SW480 (cell line): ENCODE results near the gene TMEM63B.
A peak's percentile ranks its signal among the peaks of the same experiment; 100 is the strongest.
"Not testable (repeated sequence)": the region's sequence is repeated elsewhere in the genome, so short reads cannot be mapped to it uniquely, and the experiment has no call there.

Experiments
- DNase-seq: peaks from one replicate; pipeline ENCODE4 v3.0.0-alpha.2; 2016; ENCODE audit warnings: low spot score

TMEM63B gene

DNA sequence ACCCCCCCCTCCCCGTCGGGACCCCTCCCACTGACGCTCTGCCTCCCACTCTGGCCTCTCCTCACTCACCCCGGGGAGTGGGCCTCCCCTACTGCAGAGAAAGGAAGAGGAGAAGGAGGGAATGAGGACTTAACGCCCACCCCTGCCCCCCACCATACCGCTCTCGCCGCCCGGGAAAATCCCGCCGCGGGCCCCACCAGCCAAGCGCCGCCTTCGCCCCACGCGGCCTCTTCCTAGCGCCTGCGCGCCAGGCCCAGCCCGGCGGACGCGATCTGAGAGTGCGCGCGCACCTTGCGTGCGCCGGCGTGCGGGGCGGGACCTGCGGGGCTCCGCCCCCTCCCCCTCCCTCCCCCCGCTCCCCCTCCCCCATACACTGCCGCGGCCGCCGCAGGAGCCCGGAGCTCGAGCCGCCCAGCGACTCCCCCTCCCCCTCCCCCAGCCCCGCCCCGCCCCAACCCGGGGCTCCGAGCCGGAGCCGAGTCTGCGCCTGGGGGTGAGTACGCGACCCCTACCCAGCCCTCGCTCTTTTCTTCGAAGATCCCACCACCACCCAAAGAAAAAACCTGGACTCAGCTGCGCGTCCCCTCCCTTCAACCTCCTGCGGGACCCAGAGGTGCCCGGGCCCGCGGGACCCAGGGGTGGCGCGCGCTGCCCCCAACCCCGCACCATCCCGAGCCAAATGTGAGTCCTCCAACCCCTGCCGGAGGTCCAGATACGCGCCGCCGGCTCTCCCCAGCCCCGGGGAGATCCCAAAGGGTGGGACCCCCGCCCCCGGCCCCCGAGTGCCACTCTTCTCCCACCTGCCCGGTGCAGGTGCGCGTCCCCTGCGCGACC lies at the start of gene TMEM63B, which contains the start of gene MRPL14:
TMEM63B (plus strand) TSS at position 369 of the 834 bp plus-strand sequence. CDS start 7,031 bp downstream, outside the sequence.
MRPL14 (minus strand) TSS at position 267 of the 834 bp plus-strand sequence. CDS start 10,841 bp downstream, outside the sequence.
- peak; percentile 66 for DNase-seq

DNA sequence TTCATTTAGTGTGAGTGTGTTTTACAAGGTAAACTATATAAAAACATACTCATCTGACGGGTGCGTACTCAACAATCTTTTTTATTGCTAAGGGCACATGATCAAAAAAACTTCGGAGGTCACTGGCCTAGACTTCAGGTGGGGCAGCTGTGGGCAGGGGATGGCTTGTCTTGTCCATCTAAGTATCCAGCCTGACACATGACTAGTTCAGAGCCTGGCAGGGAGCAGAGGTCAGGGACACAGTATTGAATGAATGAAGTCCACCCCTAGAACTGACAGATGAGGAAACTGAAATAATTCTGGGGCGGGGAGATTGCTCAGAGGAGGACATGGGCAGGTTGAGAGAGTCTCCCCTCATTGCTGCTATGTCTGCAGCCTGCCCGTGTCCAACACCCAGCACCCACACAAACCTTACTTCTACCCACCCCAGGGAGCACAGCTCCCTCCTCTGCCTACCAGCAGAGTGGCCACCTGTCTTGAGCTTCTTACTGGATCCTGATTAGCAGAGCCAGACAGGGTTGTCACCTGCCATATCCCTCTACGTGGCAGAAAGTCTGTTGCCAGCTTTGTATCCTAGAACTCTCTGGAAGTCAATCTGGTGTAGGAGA lies 49.0 kb upstream of the TMEM63B start:
- no peak for DNase-seq

DNA sequence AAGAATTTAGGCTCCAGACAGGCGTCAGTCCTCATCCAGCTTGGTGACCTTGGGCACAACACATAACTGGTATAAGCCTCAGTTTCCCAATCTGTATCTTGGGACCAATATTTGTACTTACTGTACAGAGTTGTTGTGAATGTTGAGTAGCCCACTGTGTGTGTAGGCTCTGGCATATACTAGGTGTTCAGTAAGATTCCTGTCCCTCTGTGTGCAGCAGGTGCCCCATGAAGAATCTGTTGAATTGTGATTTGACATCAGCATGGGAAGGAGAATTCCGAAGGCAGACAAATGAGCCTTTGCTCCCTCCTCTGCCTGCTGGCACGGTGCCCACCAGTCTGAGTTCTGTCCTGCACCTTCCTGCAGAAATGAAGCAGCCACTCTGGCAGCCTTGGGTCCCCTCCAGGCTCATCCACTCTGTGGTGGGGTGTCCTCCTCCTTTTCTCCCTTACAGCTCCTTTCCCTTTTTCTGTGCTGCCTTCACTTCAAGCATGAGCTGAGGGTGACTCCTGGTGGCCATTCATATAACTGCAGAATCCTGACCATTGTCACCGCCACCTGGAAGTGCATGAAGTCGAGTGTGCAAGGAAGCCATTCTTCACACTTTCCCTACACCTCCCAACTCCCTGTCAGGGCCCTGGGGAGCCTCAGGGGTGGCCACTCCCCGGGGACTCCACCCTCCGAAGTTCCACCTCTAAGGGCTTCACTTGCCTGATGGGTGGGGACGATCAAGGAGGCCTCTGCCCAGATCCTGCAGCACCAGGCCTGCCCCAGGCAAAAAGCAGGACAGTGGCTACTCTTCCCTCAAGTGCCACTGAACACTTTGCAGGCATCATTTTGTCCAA lies 48.3 kb upstream of the TMEM63B start:
- peak; percentile 56 for DNase-seq

DNA sequence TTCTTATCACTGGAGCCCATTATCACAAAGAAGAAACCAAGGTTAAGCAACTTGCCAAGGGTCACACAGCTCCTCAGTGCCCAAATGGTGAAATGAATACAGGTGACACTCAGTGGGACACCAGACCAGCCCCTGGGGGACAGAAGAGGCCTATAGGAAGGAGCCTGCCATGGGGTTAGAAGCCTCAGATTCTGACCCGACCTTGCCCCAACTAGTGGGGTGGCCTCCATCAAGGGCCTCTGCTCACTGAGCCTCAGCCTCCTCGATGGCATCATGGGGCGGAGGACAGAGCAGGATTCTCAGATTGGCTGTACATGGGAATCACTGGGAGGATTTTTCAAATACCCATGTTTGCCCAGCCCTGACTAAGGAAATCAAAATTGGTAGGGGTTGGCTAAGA lies 47.7 kb upstream of the TMEM63B start:
- DNase-seq, result no peak

GRCh38 chr6:44080561-44081521 lies 46.5 kb upstream of the TMEM63B start:
- no peak for DNase-seq

GRCh38 chr6:44081753-44082152 lies 45.6 kb upstream of the TMEM63B start:
- DNase-seq, result no peak

DNA sequence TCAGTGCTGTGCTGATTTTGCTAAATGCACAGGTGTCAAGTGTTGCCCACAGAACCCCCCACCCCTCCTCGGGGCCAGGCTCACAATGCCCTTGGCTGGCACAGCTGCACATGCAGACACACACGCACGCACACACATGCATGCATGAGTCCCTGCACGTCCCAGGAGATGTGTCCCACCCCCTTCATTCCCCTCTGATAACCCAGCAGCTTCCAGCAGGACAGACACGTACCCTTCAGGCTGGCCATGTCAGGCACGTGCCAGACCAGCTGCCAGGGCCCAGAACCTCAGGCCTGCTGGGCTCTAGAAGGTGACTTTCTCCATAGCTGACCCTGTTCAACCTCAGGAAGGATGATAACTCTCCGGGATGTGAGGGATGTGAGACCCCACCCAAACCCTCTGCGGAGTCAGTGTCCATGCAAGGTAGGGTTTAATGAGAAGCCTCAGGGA lies 44.5 kb upstream of the TMEM63B start:
- DNase-seq, result no peak

- peak; percentile 72 for DNase-seq
These were observed 42.9 kb upstream of the TMEM63B start for GRCh38 chr6:44084231-44085014.

DNA sequence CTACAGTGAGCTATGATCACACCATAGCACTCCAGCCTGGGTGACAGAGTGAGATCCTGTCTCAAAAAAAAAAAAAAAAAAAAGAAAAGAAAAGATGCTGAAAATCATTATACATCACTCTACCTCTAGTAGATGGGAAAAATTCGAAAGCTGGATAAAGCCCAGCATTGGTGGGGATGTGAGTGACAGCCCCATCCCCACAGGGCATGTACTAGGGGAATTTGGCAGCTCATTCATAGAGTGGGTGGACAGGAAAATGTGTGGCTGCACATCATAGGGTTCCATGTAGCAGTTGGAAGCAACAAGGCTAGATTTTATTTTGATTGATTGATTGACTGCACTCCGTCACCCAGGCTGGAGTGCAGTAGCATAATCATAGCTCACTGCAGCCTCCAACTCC lies 42.1 kb upstream of the TMEM63B start:
- no peak for DNase-seq

DNA sequence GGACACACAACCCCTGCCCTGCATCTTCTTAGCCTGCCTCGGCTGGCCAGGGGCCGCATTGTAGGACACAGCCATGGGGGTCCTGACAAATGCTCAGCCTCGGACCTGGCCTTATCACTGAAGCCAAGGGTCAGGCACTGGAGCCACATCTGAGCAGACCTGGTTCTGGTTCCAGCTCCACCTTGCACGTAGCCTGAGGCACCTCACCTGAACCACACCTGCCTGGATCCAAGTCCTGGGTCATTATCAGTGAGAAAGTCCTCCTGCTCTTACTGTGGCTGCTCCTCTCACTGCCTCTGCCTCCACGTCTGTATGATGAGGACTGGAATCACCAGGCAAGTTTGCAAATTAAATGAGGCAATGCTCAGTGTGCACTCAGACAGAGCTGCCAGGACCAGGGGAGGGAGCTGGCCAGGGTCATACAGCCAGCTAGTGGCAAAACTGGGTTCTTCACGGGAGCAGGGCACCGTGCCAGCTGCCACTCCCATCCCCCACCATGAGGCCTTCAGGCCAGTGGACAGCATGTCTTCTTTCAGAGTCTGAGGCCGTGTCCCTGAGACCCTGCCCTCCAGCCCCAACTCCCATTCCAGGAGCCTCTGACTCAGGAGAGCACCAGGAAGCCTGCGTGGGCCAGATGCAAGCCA lies 40.3 kb upstream of the TMEM63B start:
- no peak for DNase-seq

DNA sequence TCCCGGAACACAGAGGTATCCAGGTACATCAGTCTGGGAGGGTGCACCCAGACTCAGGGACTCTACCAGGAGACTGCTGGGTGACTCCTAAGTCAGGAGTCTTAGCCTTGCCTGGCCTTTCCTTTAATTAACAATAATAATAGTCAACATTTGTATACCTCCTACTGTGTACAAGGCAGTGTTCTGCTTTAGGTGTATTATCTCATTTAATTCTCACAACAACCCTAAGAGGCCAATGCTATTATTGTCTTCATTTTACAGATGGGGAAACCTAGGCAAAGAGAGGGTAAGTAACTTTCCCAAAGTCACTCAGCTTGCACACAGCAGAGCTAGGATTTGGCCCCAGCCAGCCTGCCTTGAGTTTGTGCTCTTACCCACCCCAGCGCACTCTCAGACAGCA lies 39.7 kb upstream of the TMEM63B start:
- no peak for DNase-seq

GRCh38 chr6:44088827-44089590 lies 38.3 kb upstream of the TMEM63B start:
- no peak for DNase-seq

GRCh38 chr6:44090465-44090864 lies 36.9 kb upstream of the TMEM63B start:
- DNase-seq, result no peak

DNA sequence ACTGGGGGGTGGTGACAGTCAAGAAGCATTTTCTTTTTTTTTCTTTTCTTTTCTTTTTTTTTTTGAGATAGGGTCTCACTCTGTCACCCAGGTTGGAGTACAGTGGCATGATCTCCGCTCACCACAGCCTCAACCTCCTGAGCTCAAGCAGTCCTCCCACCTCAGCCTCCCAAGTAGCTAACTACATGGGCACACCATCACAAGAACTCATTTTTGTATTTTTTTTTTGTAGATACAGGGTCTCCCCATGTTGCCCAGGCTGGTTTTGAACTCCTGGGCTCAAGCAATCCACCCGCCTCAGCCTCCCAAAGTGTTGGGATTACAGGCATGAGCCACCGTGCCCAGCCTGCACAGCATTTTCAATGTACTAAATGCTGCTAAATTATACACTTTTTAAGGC lies 36.0 kb upstream of the TMEM63B start:
- DNase-seq, result not testable (repeated sequence)

GRCh38 chr6:44091981-44092884 lies 35.1 kb upstream of the TMEM63B start:
- DNase-seq, result no peak

DNA sequence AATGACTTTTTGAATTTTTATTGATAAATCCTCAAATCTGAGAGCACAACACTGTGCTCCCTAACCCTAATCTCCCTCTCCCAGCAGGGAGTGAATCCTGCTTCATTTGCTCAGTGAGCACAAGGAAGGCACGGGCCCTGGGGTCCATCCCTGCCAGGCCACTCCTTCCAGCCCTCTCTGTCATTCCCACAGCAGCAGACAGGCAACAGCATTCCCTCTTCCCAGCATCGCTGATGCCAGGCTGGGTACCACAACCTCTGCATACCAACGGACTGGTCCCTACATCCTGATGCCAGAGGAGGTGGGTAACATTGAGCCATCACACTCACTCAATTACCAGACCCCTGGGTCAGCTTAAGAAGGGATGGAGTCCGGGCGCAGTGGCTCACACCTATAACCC lies 34.3 kb upstream of the TMEM63B start:
- DNase-seq, result no peak

DNA sequence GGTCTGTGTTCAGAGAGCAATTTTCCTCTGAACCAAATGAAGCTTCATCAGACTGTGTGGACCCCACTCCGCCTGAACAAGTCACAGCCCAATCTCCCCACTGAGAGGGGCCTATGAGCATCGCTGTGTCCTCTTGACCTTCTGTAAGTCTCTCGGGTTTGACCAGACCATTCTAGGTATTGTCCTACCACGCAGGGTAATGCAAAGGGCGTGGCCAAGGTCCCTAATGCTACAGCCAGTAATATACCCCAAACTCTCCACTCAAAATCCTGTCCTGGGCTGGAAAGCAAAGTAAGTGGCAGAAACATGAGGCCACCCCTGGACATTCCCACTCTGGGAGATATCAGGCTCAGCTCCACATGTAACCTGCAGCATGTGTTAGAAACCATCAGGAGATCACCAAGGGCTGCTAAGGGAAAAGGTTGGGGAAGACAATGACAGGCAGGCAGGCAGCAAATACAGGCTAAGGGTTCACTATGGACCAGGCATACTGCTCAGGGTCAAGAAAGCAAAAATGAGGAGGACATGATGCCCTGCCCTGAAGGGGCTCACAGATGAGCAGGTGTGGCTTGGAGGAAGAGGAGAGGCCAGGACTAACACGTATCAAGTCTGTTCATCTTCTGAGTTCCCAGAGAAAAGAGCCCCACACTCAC lies 33.5 kb upstream of the TMEM63B start:
- no peak for DNase-seq
